ENCODE data around the gene IFIT1.

IFIT1 gene

GRCh38 chr10:89350631-89351315, 41.6 kb upstream of the IFIT1 start:
- TF ChIP-seq MAX (IDR thresholded peaks at IDR 0.05) = 0 out of 2 replicates have a peak, but pooled peaks have one; percentile 17

- no peak for TF ChIP-seq CREB1 (IDR thresholded peaks at IDR 0.05; ENCODE audit: low read depth)
- no peak for TF ChIP-seq TEAD4 (IDR thresholded peaks at IDR 0.05)
- no peak for TF ChIP-seq NFIC (IDR thresholded peaks at IDR 0.05)
- TF ChIP-seq CEBPB (IDR thresholded peaks at IDR 0.05) = 0 out of 2 replicates have a peak, but pooled peaks have one; percentile 0
- no peak for TF ChIP-seq EGR1 (IDR thresholded peaks at IDR 0.05)
These were observed 41.0 kb upstream of the IFIT1 start for GRCh38 chr10:89351412-89351779.

DNA sequence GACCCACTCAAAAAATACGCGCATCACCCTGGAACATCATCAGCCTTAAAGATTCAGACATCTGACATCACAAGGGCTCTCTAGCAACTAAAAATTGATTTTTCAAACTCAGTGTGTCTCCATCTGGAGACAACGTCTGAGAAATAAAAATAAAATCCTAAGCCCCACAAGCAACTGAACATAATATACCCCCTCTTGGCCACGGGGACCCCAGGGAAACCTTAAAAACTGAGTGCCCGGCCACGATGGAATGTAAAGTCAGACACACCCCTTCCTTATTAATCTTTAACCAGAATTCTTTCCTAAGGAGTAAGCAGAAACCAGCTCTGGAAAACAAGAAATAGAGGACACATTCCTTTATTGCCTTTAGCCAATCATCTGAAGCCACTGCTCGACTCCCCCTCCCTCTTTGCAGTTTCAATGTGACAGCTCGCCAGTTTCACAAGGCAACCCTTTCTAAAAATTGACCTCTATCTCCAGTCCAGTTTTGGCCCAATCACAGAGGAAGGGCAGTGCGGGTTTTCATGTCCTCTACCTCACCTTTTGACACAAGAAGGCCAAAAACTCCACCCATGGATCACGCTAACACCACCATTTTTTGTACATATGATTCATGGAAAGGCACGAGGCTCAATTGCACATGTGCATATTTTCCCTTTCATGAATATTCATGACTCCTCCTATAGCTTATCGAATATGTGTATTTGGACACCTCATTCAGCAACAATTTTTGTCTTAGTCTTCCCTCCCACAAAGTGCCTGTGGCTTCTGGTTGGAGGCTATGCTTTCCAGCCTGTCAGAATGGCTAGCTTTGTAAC, 40.4 kb upstream of the IFIT1 start:
- no peak for TF ChIP-seq RAD21 (IDR thresholded peaks at IDR 0.05; ENCODE audit: low read depth)
- TF ChIP-seq YY1 (IDR thresholded peaks at IDR 0.05; ENCODE audit: low read depth) = peak; percentile 23; the same call in 1 of the 2 replicates
- peak; percentile 28; the same call in 1 of the 2 replicates for TF ChIP-seq CEBPB (IDR thresholded peaks at IDR 0.05)
- peak; percentile 56 for TF ChIP-seq EP300 (IDR thresholded peaks at IDR 0.05; ENCODE audit: borderline replicate concordance)
- peak; percentile 91 for TF ChIP-seq MAX (IDR thresholded peaks at IDR 0.05)
- TF ChIP-seq TEAD4 (IDR thresholded peaks at IDR 0.05) = peak; percentile 71
- peak; percentile 22; the same call in 1 of the 2 replicates for TF ChIP-seq USF1 (IDR thresholded peaks at IDR 0.05)
- no peak for TF ChIP-seq CREB1 (IDR thresholded peaks at IDR 0.05; ENCODE audit: low read depth)

- TF ChIP-seq TEAD4 (IDR thresholded peaks at IDR 0.05) (no peak), MAX (IDR thresholded peaks at IDR 0.05) (no peak), EGR1 (IDR thresholded peaks at IDR 0.05) (no peak), TAF1 (IDR thresholded peaks at IDR 0.05; ENCODE audit: low read depth) (no peak)
These were observed 39.6 kb upstream of the IFIT1 start for GRCh38 chr10:89352802-89353201.

DNA sequence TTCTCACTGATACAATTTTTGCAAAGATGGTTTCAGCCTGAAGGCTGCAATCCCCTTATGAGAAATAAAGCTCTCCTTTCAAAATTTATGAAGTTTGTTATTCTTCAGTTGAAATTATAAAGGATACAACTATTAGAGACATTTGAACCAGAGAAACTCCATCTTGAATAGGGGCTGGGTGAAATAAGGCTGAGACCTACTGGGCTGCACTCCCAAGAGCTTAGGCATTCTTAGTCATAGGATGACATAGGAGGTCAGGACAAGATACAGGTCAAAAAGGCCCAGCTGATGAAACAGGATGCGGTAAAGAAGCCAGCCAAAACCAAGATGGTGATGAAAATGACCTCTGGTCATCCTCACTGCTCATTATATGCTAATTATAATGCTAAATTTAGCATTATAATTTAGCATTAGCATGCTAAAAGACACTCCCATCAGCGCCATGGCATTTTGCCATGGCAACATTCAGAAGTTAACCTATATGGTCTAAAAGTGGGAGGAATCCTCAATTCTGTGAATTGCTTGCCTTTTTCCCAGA, 37.0 kb upstream of the IFIT1 start:
- TF ChIP-seq NFIC (IDR thresholded peaks at IDR 0.05) (no peak), TAF1 (IDR thresholded peaks at IDR 0.05; ENCODE audit: low read depth) (no peak), CREB1 (IDR thresholded peaks at IDR 0.05; ENCODE audit: low read depth) (no peak), MAX (IDR thresholded peaks at IDR 0.05) (no peak), TCF12 (IDR thresholded peaks at IDR 0.05; ENCODE audit: low read depth) (no peak), ZBTB7A (IDR thresholded peaks at IDR 0.05; ENCODE audit: low read depth) (no peak), USF1 (IDR thresholded peaks at IDR 0.05) (no peak), RAD21 (IDR thresholded peaks at IDR 0.05; ENCODE audit: low read depth) (no peak), CEBPB (IDR thresholded peaks at IDR 0.05) (no peak), EP300 (IDR thresholded peaks at IDR 0.05; ENCODE audit: borderline replicate concordance) (no peak), TEAD4 (IDR thresholded peaks at IDR 0.05) (no peak), YY1 (IDR thresholded peaks at IDR 0.05; ENCODE audit: low read depth) (no peak), FOXM1 (IDR thresholded peaks at IDR 0.05; ENCODE audit: borderline replicate concordance, low read depth) (no peak)

DNA sequence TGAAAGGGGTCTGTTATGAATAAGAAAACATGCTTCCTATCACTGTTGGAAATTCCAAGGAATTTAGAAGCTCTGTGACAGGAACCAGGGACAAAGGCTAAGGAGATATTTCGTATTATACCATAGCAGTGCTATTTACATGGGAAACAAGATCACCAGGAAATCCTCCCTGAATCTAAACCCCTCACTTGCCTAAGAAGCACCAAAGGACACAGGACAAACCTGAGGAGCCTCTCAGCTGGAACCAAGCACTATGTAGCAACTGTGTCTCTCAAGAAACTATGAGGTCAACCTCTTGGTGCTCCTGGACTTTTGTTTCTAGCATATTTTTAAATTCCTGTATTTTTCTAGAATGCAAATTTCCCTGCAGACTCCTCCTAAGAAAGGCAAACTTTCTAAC, 35.3 kb upstream of the IFIT1 start:
- TF ChIP-seq USF1 (IDR thresholded peaks at IDR 0.05) = no peak
- no peak for TF ChIP-seq NFIC (IDR thresholded peaks at IDR 0.05)
- TF ChIP-seq FOXM1 (IDR thresholded peaks at IDR 0.05; ENCODE audit: borderline replicate concordance, low read depth) = no peak
- TF ChIP-seq ZBTB7A (IDR thresholded peaks at IDR 0.05; ENCODE audit: low read depth) = no peak
- TF ChIP-seq TAF1 (IDR thresholded peaks at IDR 0.05; ENCODE audit: low read depth) = no peak
- no peak for TF ChIP-seq CEBPB (IDR thresholded peaks at IDR 0.05)
- TF ChIP-seq CREB1 (IDR thresholded peaks at IDR 0.05; ENCODE audit: low read depth) = no peak
- no peak for TF ChIP-seq RAD21 (IDR thresholded peaks at IDR 0.05; ENCODE audit: low read depth)
- TF ChIP-seq EP300 (IDR thresholded peaks at IDR 0.05; ENCODE audit: borderline replicate concordance) = no peak
- TF ChIP-seq TCF12 (IDR thresholded peaks at IDR 0.05; ENCODE audit: low read depth) = no peak
- TF ChIP-seq REST (IDR thresholded peaks at IDR 0.05; ENCODE audit: low read depth) = no peak
- no peak for TF ChIP-seq MAX (IDR thresholded peaks at IDR 0.05)
- TF ChIP-seq YY1 (IDR thresholded peaks at IDR 0.05; ENCODE audit: low read depth) = no peak
- TF ChIP-seq TEAD4 (IDR thresholded peaks at IDR 0.05) = no peak
- TF ChIP-seq EGR1 (IDR thresholded peaks at IDR 0.05) = no peak
